ENCODE data around the gene MYBPH.

Gene MYBPH

GRCh38 chr1:203189951-203190352 is 14.3 kb upstream of the MYBPH start:
- no peak overlapping the region for H3K4me3 Mint-ChIP-seq
- H3K36me3 Mint-ChIP-seq: no peaks in the 10 kb centered on the region
- CTCF ChIA-PET: no interaction called here
- no peak overlapping the region for H3K27ac Mint-ChIP-seq
- no peak for DNase-seq
- no peaks in the 10 kb centered on the region for H3K9me3 Mint-ChIP-seq
- H3K4me1 Mint-ChIP-seq: no peaks in the 10 kb centered on the region
- H3K27me3 Mint-ChIP-seq: peaks cover 14% of the 10 kb centered on the region

GRCh38 chr1:203188686-203189232 is 13.1 kb upstream of the MYBPH start:
- Mint-ChIP-seq H3K36me3 (no peaks in the 10 kb centered on the region), H3K27me3 (peaks cover 18% of the 10 kb centered on the region), H3K4me3 (no peak overlapping the region), H3K4me1 (no peaks in the 10 kb centered on the region), H3K27ac (no peak overlapping the region), H3K9me3 (no peaks in the 10 kb centered on the region)
- no peak for DNase-seq
- CTCF ChIA-PET: interaction anchor here (1.0 kb wide), 1 partner anchor 26 kb away, joined by 3 read pairs; no protein-coding TSS in a partner anchor

GRCh38 chr1:203187689-203188264 is 12.2 kb upstream of the MYBPH start:
- CTCF ChIA-PET: interaction anchor here (1.0 to 1.2 kb wide), 2 partner anchors 13 to 27 kb away, joined by 3 to 4 read pairs; no protein-coding TSS in a partner anchor
- no peak for DNase-seq
- H3K9me3 Mint-ChIP-seq: no peaks in the 10 kb centered on the region
- no peak overlapping the region for H3K4me3 Mint-ChIP-seq
- no peak overlapping the region for H3K27ac Mint-ChIP-seq
- H3K4me1 Mint-ChIP-seq: no peaks in the 10 kb centered on the region
- H3K27me3 Mint-ChIP-seq: peaks cover 18% of the 10 kb centered on the region
- no peaks in the 10 kb centered on the region for H3K36me3 Mint-ChIP-seq

- CTCF ChIA-PET: interaction anchor here (1.2 kb wide), 1 partner anchor 12 kb away, joined by 4 read pairs; no protein-coding TSS in a partner anchor
- H3K27me3 Mint-ChIP-seq: peaks cover 18% of the 10 kb centered on the region
- DNase-seq: no peak
- no peaks in the 10 kb centered on the region for H3K36me3 Mint-ChIP-seq
- H3K4me1 Mint-ChIP-seq: no peaks in the 10 kb centered on the region
- no peaks in the 10 kb centered on the region for H3K9me3 Mint-ChIP-seq
- H3K4me3 Mint-ChIP-seq: no peak overlapping the region
- H3K27ac Mint-ChIP-seq: no peak overlapping the region
Measured at GRCh38 chr1:203187304-203187685, 11.7 kb upstream of the MYBPH start.

GRCh38 chr1:203186446-203187303 is 11.0 kb upstream of the MYBPH start, which contains the start of gene CHI3L1:
TSS of gene CHI3L1 (minus strand) at chr1:203186704. CDS start at chr1:203186623, 81 bp downstream.
- Mint-ChIP-seq H3K27me3 (peaks cover 22% of the 10 kb centered on the region), H3K9me3 (no peaks in the 10 kb centered on the region), H3K4me3 (no peak within 1 kb of the TSS), H3K27ac (no peak within 1 kb of the TSS), H3K4me1 (no peaks in the 10 kb centered on the region), H3K36me3 (no peaks in the 10 kb centered on the region)
- CTCF ChIA-PET: no interaction called here
- no peak for DNase-seq

DNA sequence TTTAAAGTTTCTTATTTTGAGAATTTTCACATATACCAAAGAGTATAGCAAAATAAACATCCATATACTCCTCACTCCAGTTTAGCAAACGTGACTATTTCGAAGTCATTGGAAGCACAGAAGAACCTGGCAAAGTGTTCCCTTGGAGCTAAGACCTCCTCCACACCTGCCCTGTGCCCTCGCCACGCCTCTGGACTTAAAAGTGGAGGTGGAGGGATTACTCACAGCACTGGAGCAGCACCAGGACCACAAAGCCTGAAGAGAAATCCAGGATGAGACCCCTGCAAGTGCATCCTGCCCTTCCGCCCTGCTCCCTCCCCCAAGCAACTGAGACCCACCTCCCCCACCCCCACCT is 10.4 kb upstream of the MYBPH start:
- Mint-ChIP-seq H3K36me3 (no peaks in the 10 kb centered on the region), H3K9me3 (no peaks in the 10 kb centered on the region), H3K27me3 (peaks cover 22% of the 10 kb centered on the region), H3K4me1 (no peaks in the 10 kb centered on the region), H3K27ac (no peak overlapping the region), H3K4me3 (no peak overlapping the region)
- CTCF ChIA-PET: interaction anchor here (1.7 kb wide), 1 partner anchor 15 kb away, joined by 7 read pairs; no protein-coding TSS in a partner anchor
- no peak for DNase-seq

GRCh38 chr1:203185585-203185984 is 10.0 kb upstream of the MYBPH start:
- DNase-seq: peak; percentile 14
- Mint-ChIP-seq H3K27ac (no peak overlapping the region), H3K4me3 (no peak overlapping the region), H3K27me3 (peaks cover 25% of the 10 kb centered on the region), H3K9me3 (no peaks in the 10 kb centered on the region), H3K36me3 (no peaks in the 10 kb centered on the region), H3K4me1 (no peaks in the 10 kb centered on the region)
- CTCF ChIA-PET: interaction anchor here (1.7 kb wide), 1 partner anchor 15 kb away, joined by 7 read pairs; no protein-coding TSS in a partner anchor

- H3K9me3 Mint-ChIP-seq: no peaks in the 10 kb centered on the region
- DNase-seq: peak; percentile 4
- H3K36me3 Mint-ChIP-seq: no peaks in the 10 kb centered on the region
- H3K27me3 Mint-ChIP-seq: peaks cover 24% of the 10 kb centered on the region
- no peak overlapping the region for H3K4me3 Mint-ChIP-seq
- no peaks in the 10 kb centered on the region for H3K4me1 Mint-ChIP-seq
- CTCF ChIA-PET: interaction anchor here (1.7 kb wide), 1 partner anchor 14 kb away, joined by 7 read pairs; no protein-coding TSS in a partner anchor
- no peak overlapping the region for H3K27ac Mint-ChIP-seq
Measured at GRCh38 chr1:203185061-203185461, 9.4 kb upstream of the MYBPH start.

DNA sequence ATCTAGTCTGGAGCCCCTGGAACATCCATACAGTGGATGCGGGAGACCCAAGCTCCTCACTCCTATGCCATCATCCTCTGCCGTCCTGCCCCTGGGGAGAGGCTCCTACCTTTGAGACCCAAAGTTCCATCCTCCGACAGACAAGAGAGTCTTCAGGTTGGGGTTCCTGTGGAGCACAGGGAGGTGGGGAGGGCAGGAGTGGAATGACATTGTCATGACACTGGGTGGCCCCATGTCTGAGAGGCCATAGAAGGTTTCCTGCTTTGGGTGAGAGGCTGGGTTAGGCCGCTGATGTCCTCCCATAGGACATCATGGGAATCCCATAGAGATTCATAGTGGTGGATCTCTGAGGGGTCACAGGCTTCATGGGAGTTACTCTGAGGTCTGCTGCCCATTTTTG is 8.8 kb upstream of the MYBPH start:
- CTCF ChIA-PET: interaction anchor here (1.7 kb wide), 1 partner anchor 14 kb away, joined by 7 read pairs; no protein-coding TSS in a partner anchor
- no peak overlapping the region for H3K4me3 Mint-ChIP-seq
- no peaks in the 10 kb centered on the region for H3K9me3 Mint-ChIP-seq
- peaks cover 18% of the 10 kb centered on the region for H3K27me3 Mint-ChIP-seq
- H3K4me1 Mint-ChIP-seq: no peaks in the 10 kb centered on the region
- DNase-seq: no peak
- H3K27ac Mint-ChIP-seq: no peak overlapping the region
- H3K36me3 Mint-ChIP-seq: no peaks in the 10 kb centered on the region

- peak; percentile 17 for DNase-seq
- no peak overlapping the region for H3K27ac Mint-ChIP-seq
- no peaks in the 10 kb centered on the region for H3K9me3 Mint-ChIP-seq
- CTCF ChIA-PET: no interaction called here
- H3K36me3 Mint-ChIP-seq: no peaks in the 10 kb centered on the region
- H3K4me3 Mint-ChIP-seq: no peak overlapping the region
- peaks cover 16% of the 10 kb centered on the region for H3K27me3 Mint-ChIP-seq
- H3K4me1 Mint-ChIP-seq: no peaks in the 10 kb centered on the region
Measured at GRCh38 chr1:203183828-203184227, 8.2 kb upstream of the MYBPH start.

DNA sequence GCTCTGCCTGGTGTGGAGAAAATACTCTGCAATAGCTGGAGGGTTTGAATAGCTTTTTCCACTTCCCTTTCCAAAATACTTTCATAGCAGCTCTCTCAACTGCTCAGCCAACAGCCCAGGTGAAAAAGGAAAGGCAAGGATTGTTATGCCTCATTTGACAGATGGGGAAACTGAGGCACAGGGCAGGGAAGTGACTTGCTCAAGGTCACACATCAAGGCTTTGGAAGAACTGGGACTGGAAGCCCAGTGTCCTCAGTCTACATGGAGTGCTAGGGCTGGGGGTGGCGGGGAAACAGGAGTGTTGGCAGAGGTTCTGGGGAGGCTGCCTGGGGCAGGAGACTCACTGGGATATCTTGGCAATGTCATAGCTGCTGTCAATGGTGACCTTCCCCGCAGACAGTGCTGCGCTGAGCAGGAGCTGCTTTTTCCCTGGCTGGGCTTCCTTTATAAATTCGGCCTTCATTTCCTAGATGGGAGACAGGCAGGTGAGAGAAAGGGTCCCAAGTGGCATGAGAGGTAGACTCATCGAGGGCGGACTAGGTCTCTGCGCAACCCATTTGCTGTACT is 6.8 kb upstream of the MYBPH start:
- H3K27ac Mint-ChIP-seq: no peak overlapping the region
- H3K27me3 Mint-ChIP-seq: peaks cover 26% of the 10 kb centered on the region
- peak; percentile 8 for DNase-seq
- CTCF ChIA-PET: interaction anchor here (1.2 to 1.7 kb wide), 2 partner anchors 11 to 33 kb away, joined by 5 read pairs; no protein-coding TSS in a partner anchor
- no peak overlapping the region for H3K4me3 Mint-ChIP-seq
- no peaks in the 10 kb centered on the region for H3K4me1 Mint-ChIP-seq
- no peaks in the 10 kb centered on the region for H3K36me3 Mint-ChIP-seq
- no peaks in the 10 kb centered on the region for H3K9me3 Mint-ChIP-seq

DNA sequence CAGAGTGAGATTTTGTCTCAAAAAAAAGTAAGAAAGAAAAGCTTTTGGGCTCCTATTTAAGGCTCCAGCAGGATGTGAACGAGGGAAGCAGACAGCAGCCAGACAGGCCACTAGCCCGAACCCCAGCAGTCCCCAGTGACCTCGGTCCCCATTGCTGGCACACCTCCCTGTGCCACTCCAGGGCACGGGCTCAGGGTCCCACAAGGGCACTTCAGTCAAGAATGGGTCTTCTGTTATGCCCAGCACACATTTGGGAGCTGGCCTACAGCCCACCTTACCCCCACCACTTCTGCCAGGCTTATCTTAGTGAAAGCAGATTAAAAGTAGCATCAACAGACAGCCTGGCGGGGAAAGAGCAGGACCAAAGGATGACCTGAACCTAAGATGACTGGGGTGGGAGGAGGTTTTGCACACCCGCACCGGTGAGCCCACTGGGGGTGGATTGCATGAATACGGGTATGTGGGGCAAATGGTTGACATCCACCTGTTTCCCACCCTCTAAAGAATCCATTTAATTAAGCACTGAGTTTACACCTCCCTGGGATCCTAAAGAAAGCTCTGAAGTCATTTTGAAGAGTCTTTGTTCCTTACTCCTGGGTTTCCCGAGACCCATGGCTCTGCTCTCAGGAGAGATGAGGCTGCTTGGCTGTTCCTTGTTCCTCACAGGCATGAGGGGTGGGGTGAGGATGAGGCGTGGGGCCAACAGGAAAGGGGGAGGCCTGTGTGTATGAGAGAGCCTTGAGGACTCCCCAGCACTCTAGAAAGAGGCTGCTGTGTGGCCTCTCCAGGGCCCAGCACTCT is 6.2 kb upstream of the MYBPH start:
- Mint-ChIP-seq H3K27ac (no peak overlapping the region), H3K4me3 (no peak overlapping the region), H3K4me1 (no peaks in the 10 kb centered on the region), H3K27me3 (peaks cover 26% of the 10 kb centered on the region), H3K36me3 (no peaks in the 10 kb centered on the region), H3K9me3 (no peaks in the 10 kb centered on the region)
- CTCF ChIA-PET: interaction anchor here (1.2 to 1.7 kb wide), 2 partner anchors 10 to 33 kb away, joined by 5 read pairs; no protein-coding TSS in a partner anchor
- DNase-seq: peak; percentile 1

DNA sequence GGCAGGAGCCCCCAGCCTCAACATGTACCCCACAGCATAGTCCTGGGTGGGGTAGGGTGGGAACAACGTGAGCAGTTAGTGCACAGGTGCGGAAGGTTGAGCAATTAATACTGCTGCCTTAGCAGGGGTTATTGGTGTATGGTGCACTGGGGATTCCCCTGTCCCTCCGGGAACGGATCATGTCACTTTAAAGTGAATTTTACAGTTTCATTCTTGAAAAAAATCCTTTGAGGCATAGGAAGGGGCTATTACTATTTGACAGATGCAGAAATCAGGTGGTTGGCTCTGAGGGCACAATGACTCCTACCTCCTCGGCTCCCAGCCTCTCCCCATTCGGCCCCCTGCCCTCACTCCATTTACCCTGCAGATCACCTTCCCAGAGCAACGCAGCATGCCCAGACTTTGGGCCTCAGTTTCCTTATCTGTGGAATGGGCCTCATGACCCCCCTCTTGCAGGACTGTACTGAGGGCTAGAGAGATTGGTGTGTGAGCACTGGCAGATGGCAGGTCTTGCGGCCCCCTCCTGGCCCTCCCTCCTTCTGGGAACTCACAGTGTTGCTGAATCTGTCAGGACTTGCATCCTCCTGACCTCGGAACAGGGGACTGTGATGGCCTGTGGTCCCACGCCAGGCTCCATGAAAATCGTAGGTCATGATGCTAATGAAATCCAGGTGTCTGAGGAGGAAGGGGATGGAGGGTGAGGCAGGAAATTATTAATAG is 5.1 kb upstream of the MYBPH start:
- Mint-ChIP-seq H3K27ac (no peak overlapping the region), H3K4me1 (no peaks in the 10 kb centered on the region), H3K36me3 (no peaks in the 10 kb centered on the region), H3K9me3 (no peaks in the 10 kb centered on the region), H3K4me3 (no peak overlapping the region), H3K27me3 (peaks cover 22% of the 10 kb centered on the region)
- no peak for DNase-seq
- CTCF ChIA-PET: interaction anchor here (1.7 kb wide), 1 partner anchor 9 kb away, joined by 5 read pairs; no protein-coding TSS in a partner anchor

All from activated naive CD4-positive, alpha-beta T cell treated with anti-CD3 and anti-CD28 coated beads, Interleukin-2, amount 10 ng/mL, durations not matched to agents 7 days and 5 days (primary cell).